GM06990 (cell line): ENCODE measurements around the gene USP12.

Experiments
- DNase-seq: peaks from one replicate; pipeline ENCODE4 v3.0.0-alpha.2; 2011; ENCODE audit not compliant: insufficient read length; ENCODE audit errors: extremely low read depth
- H3K27me3 ChIP-seq: replicated peaks from 2 replicates; pipeline ENCODE4 v1.6.0; 2011; ENCODE audit warnings: low read length; ENCODE audit not compliant: control insufficient read depth, insufficient read depth
- H3K36me3 ChIP-seq: 2 replicates; pipeline ENCODE4 v1.5.1; 2011; ENCODE audit warnings: low read length; ENCODE audit not compliant: control insufficient read depth, insufficient read depth
- H3K4me3 ChIP-seq: replicated peaks from 2 replicates; pipeline ENCODE4 v1.5.1; 2011; ENCODE audit warnings: low read depth, mild to moderate bottlenecking, control low read depth, low read length
- CTCF ChIP-seq: IDR thresholded peaks from 2 replicates; pipeline ENCODE4 v1.5.1; 2011; ENCODE audit warnings: low read length, control low read depth, mild to moderate bottlenecking, inconsistent platforms; ENCODE audit not compliant: insufficient read depth, poor library complexity, severe bottlenecking

Gene USP12

DNA sequence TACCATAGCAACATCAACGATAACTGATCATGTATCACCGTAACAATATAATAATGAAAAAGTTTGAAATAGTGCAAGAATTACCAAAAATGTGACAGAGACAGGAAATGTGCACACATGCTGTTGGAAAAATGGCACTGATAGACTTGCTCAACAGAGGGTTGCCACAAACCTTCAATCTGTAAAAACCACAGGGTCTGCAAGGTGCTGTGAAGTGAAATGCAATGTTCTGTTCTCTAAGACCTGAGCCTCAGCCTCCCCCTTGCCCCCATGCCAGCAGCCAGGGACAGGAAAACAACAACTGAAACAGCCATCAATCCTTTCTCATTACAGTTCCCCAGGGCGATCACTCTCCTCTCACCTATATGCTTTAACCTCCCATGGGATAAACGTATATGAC lies 88.4 kb downstream of the USP12 start:
- no peak for TF ChIP-seq CTCF
- no peak for DNase-seq
- H3K36me3 ChIP-seq, result peaks cover 5% of the 10 kb centered on the region
- H3K4me3 ChIP-seq, result no peak overlapping the region
- H3K27me3 ChIP-seq, result no peaks in the 10 kb centered on the region

DNA sequence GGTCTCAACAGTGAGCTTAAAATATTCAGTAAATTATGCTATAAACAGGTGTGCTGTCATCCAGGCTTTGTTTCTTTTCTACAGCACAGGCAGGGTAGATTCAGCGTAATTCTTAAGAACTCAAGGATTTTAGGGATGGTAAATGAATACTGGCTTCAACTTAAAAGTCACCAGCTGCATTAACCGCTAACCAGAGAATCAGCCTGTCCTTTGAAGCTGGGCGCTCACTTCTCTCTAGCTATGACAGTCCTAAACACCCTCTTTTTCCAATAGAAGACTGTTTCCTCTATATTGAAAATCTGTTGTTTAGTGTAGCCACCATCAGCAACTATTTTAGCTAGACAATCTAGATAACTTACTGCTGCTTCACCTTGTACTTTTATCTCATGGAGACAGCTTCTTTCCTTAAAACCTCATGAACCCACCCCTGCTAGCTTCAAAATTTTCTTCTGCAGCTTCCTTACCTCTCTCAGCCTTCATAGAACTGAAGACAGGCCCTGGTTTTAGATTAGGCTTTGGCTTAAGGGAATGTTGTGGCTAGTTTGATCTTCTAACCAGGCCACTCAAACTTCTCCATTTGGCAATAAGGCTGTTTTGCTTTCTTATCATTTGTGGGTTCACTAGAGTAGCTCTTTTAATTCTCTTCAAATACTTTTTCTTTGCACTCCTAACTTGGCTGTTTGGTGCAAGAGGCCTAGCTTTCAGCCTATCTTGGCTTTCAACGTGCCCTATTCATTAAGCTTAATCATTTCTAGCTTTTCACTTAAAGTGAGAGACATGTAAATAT lies 89.5 kb downstream of the USP12 start:
- no peak overlapping the region for H3K4me3 ChIP-seq
- DNase-seq, result no peak
- no peaks in the 10 kb centered on the region for H3K27me3 ChIP-seq
- H3K36me3 ChIP-seq, result peaks cover 5% of the 10 kb centered on the region
- TF ChIP-seq CTCF, result no peak

GRCh38 chr13:27080018-27080948 lies 91.3 kb downstream of the USP12 start:
- Histone ChIP-seq H3K4me3 (no peak overlapping the region), H3K36me3 (peaks cover 5% of the 10 kb centered on the region; the same call in 1 of the 2 replicates), H3K27me3 (no peaks in the 10 kb centered on the region)
- no peak for DNase-seq
- TF ChIP-seq CTCF, result no peak

DNA sequence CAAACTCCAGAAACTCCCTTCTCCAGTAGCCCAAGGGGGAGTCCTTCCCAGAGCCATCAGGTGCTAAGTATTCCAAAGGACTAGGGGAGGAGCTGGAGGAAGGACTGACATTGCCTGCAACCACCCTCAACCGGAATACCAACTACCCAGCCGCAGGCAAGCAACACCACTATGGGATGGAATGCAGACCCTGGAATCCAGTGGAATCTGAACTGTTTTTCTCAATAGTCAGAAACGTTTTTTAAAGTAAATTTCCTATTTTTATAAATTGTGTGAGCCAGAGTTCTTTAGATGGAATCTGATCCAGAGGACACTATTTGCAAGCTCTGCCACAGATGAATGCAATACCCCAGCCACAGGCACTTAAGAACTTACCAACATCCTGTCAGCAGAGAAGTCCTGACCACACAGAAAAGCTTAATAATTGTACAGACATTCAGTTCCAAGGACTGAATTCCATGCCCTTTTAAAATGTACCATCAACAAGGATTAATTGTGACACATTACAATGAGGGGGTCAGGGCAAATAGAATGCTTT lies 92.1 kb downstream of the USP12 start:
- TF ChIP-seq CTCF, result no peak
- no peak overlapping the region for H3K4me3 ChIP-seq
- peaks cover 5% of the 10 kb centered on the region; the same call in 1 of the 2 replicates for H3K36me3 ChIP-seq
- DNase-seq, result no peak
- no peaks in the 10 kb centered on the region for H3K27me3 ChIP-seq

- DNase-seq, result no peak
- TF ChIP-seq CTCF, result no peak
- H3K4me3 ChIP-seq, result no peak overlapping the region
- no peaks in the 10 kb centered on the region for H3K27me3 ChIP-seq
- peaks cover 3% of the 10 kb centered on the region; the same call in 1 of the 2 replicates for H3K36me3 ChIP-seq
Measured at GRCh38 chr13:27077451-27077850, 94.2 kb downstream of the USP12 start.
